ENCODE data around the gene HOXD11.

DNA sequence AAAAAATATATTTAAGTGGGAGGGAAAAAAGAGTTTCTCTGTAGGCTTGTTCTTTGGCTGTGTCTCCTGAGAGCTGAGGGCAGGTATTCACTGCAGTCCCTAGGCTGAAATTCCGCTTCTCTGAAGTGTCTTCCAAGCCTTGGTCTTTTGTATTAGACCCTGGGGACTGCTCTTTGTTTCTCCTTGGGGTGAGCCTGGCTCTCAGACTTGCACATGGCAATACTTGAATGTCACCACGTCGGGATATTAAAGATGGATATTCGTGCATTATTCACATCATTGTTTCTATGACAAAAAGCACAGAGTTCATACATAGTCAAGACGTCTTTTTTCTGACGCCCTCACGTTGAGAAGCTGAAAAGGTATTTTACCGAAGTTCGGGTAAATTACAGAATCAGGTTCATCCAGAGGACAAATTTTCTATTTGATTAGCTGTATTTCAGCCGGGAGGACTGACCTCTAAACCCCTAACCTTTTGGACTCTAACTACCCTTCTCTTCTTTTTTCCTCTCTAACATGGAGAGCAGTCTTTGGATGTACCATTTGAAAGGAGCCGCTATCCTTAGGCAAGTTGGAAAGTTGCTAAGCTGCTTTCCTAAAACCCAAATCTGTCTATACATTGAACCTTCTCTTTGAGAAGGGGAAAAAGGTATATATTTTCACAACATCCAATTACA lies 47.6 kb downstream of the HOXD11 start:
- TF ChIP-seq, protein P1, sequence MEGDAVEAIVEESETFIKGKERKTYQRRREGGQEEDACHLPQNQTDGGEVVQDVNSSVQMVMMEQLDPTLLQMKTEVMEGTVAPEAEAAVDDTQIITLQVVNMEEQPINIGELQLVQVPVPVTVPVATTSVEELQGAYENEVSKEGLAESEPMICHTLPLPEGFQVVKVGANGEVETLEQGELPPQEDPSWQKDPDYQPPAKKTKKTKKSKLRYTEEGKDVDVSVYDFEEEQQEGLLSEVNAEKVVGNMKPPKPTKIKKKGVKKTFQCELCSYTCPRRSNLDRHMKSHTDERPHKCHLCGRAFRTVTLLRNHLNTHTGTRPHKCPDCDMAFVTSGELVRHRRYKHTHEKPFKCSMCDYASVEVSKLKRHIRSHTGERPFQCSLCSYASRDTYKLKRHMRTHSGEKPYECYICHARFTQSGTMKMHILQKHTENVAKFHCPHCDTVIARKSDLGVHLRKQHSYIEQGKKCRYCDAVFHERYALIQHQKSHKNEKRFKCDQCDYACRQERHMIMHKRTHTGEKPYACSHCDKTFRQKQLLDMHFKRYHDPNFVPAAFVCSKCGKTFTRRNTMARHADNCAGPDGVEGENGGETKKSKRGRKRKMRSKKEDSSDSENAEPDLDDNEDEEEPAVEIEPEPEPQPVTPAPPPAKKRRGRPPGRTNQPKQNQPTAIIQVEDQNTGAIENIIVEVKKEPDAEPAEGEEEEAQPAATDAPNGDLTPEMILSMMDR (IDR thresholded peaks at IDR 0.05): no peak
- no peak for TF ChIP-seq POLR2A (IDR thresholded peaks at IDR 0.05)
